H9 (cell line): Measurements from ENCODE around the gene F5. TPM values are rescaled to one million over a fixed set of nuclear protein-coding genes. Genes with fewer than 3 reads are reported as not detected.
A peak's percentile ranks its signal among the peaks of the same experiment; 100 is the strongest.

Experiments used
- DNase-seq: peaks from one replicate; pipeline ENCODE4 v3.0.0-alpha.2; 2017
- H2AFZ ChIP-seq: one replicate; pipeline ENCODE4 v1.6.1; 2013; ENCODE audit warnings: mild to moderate bottlenecking, low read length, control low read depth, moderate library complexity
- H2AK5ac ChIP-seq: 2 replicates; pipeline ENCODE4 v1.6.1; 2013; ENCODE audit warnings: low read length, control low read depth, mixed read lengths; ENCODE audit not compliant: insufficient read length
- H2BK120ac ChIP-seq: one replicate; pipeline ENCODE4 v1.6.1; 2013; ENCODE audit warnings: low read depth, mild to moderate bottlenecking, low read length, control low read depth, inconsistent platforms; ENCODE audit not compliant: poor library complexity, severe bottlenecking
- H2BK12ac ChIP-seq: 2 replicates; pipeline ENCODE4 v1.6.1; 2013; ENCODE audit warnings: low read length, control low read depth, mixed read lengths, low read depth; ENCODE audit not compliant: insufficient read length
- H2BK15ac ChIP-seq: 2 replicates; pipeline ENCODE4 v1.6.1; 2013; ENCODE audit warnings: low read depth, low read length, control low read depth
- H2BK20ac ChIP-seq: one replicate; pipeline ENCODE4 v1.6.1; 2013; ENCODE audit warnings: low read depth, mild to moderate bottlenecking, low read length, control low read depth, inconsistent platforms; ENCODE audit not compliant: poor library complexity, severe bottlenecking
- H2BK5ac ChIP-seq: 2 replicates; pipeline ENCODE4 v1.6.1; 2013; ENCODE audit warnings: low read length, control low read depth, mixed read lengths; ENCODE audit not compliant: insufficient read length
- H3K14ac ChIP-seq: 2 replicates; pipeline ENCODE4 v1.6.1; 2013; ENCODE audit warnings: low read length, control low read depth; ENCODE audit not compliant: insufficient read depth
- H3K18ac ChIP-seq: 2 replicates; pipeline ENCODE4 v1.6.1; 2013; ENCODE audit warnings: low read depth, mild to moderate bottlenecking, mixed read lengths, low read length, control low read depth; ENCODE audit not compliant: insufficient read length
- H3K23ac ChIP-seq: 2 replicates; pipeline ENCODE4 v1.6.1; 2013; ENCODE audit warnings: low read length, control low read depth, mixed read lengths, low read depth; ENCODE audit not compliant: insufficient read length
- H3K23me2 ChIP-seq: 2 replicates; pipeline ENCODE4 v1.6.1; 2013; ENCODE audit warnings: low read depth, mild to moderate bottlenecking, mixed read lengths, low read length, control low read depth; ENCODE audit not compliant: insufficient read length, poor library complexity, severe bottlenecking
- H3K27ac ChIP-seq: 2 replicates; pipeline ENCODE4 v1.5.1; 2013; ENCODE audit warnings: low read length, control low read depth, mixed read lengths, low read depth; ENCODE audit not compliant: insufficient read length
- H3K27me3 ChIP-seq: 2 replicates; pipeline ENCODE4 v1.6.1; 2013; ENCODE audit warnings: low read length, control low read depth, inconsistent platforms; ENCODE audit not compliant: insufficient read depth
- H3K4ac ChIP-seq: 2 replicates; pipeline ENCODE4 v1.6.1; 2013; ENCODE audit warnings: low read depth, mild to moderate bottlenecking, control low read depth, inconsistent platforms, low read length, moderate library complexity
- H3K4me1 ChIP-seq: 2 replicates; pipeline ENCODE4 v1.6.1; 2013; ENCODE audit warnings: low read length, control low read depth, inconsistent platforms; ENCODE audit not compliant: insufficient read depth
- H3K4me2 ChIP-seq: 2 replicates; pipeline ENCODE4 v1.6.1; 2013; ENCODE audit warnings: low read length, control low read depth, mixed read lengths; ENCODE audit not compliant: insufficient read length, insufficient read depth
- H3K56ac ChIP-seq: 2 replicates; pipeline ENCODE4 v1.6.1; 2013; ENCODE audit warnings: low read depth, mild to moderate bottlenecking, mixed read lengths, low read length, control low read depth; ENCODE audit not compliant: insufficient read length
- H3K79me1 ChIP-seq: 2 replicates; pipeline ENCODE4 v1.6.1; 2013; ENCODE audit warnings: low read depth, mild to moderate bottlenecking, moderate library complexity, low read length, control low read depth, inconsistent platforms; ENCODE audit not compliant: insufficient read depth, poor library complexity, severe bottlenecking
- H3K79me2 ChIP-seq: 2 replicates; pipeline ENCODE4 v1.6.1; 2013; ENCODE audit warnings: low read length, control low read depth, inconsistent platforms; ENCODE audit not compliant: insufficient read depth
- H3K9ac ChIP-seq: 2 replicates; pipeline ENCODE4 v1.6.1; 2013; ENCODE audit warnings: low read length, control low read depth, mixed read lengths; ENCODE audit not compliant: insufficient read length; ENCODE audit errors: extremely low read depth
- H3K9me3 ChIP-seq: one replicate; pipeline ENCODE4 v1.6.1; 2013; ENCODE audit warnings: low read depth, low read length, inconsistent platforms; ENCODE audit not compliant: control insufficient read depth
- H3T11ph ChIP-seq: one replicate; pipeline ENCODE4 v1.6.1; 2013; ENCODE audit warnings: mild to moderate bottlenecking, low read length, control low read depth, inconsistent platforms
- H4K20me1 ChIP-seq: one replicate; pipeline ENCODE4 v1.6.1; 2013; ENCODE audit not compliant: control insufficient read depth, insufficient read length, insufficient read depth
- H4K5ac ChIP-seq: 2 replicates; pipeline ENCODE4 v1.6.1; 2013; ENCODE audit warnings: low read depth, mild to moderate bottlenecking, mixed read lengths, low read length, control low read depth; ENCODE audit not compliant: insufficient read length
- H4K8ac ChIP-seq: replicated peaks from 2 replicates; pipeline ENCODE4 v1.6.1; 2013; ENCODE audit warnings: low read length, control low read depth, mixed read lengths, low read depth; ENCODE audit not compliant: insufficient read length
- H4K91ac ChIP-seq: 2 replicates; pipeline ENCODE4 v1.6.1; 2013; ENCODE audit warnings: low read depth, mild to moderate bottlenecking, moderate library complexity, mixed read lengths, low read length, control low read depth; ENCODE audit not compliant: insufficient read length
- H3K27ac Mint-ChIP-seq, 3 experiments: 2 replicates in 2 of 3; 3 replicates in 1 of 3; pipeline ENCODE4 v1.8.0; 2020 to 2021; ENCODE audit warnings: mixed read lengths in 3 of 3, mild to moderate bottlenecking in 1 of 3, moderate library complexity in 1 of 3
- H3K27me3 Mint-ChIP-seq: 2 replicates; pipeline ENCODE4 v1.8.0; 2021; ENCODE audit warnings: low read depth, mild to moderate bottlenecking, moderate library complexity, mixed read lengths
- H3K36me3 Mint-ChIP-seq, 3 experiments: 2 replicates in 2 of 3; 3 replicates in 1 of 3; pipeline ENCODE4 v1.8.0; 2020 to 2021; ENCODE audit warnings: low read depth in 3 of 3, mixed read lengths in 3 of 3; ENCODE audit not compliant: insufficient read depth in 1 of 3
- H3K4me1 Mint-ChIP-seq, 2 experiments: 2 replicates each; pipeline ENCODE4 v1.8.0; 2020; ENCODE audit warnings: mixed read lengths in 2 of 2
- H3K4me3 Mint-ChIP-seq, 2 experiments: 2 replicates in 1 of 2; 3 replicates in 1 of 2; pipeline ENCODE4 v1.8.0; 2020 to 2021; ENCODE audit warnings: mild to moderate bottlenecking in 2 of 2, mixed read lengths in 2 of 2, moderate library complexity in 1 of 2
- H3K9me3 Mint-ChIP-seq, 2 experiments: 2 replicates in 1 of 2; 3 replicates in 1 of 2; pipeline ENCODE4 v1.8.0; 2020; ENCODE audit warnings: mild to moderate bottlenecking in 2 of 2, mixed read lengths in 2 of 2, moderate library complexity in 1 of 2
- CTCF ChIP-seq: fragments of 200-600 bp; sonication (generic); conservative IDR thresholded peaks from 3 replicates; pipeline ENCODE4 v1.8.0; 2021; ENCODE audit warnings: antibody characterized with exemption, mild to moderate bottlenecking
- WGBS: extraction: QIAGEN DNeasy Blood & Tissue Kit; methylation state at CpG from one replicate; pipeline ENCODE4 v1.1.7; 2013; ENCODE audit warnings: missing lambda C conversion rate, low lambda C conversion rate, mixed read lengths; ENCODE audit not compliant: insufficient read length; ENCODE audit errors: extremely low coverage; 5-methylcytosine and 5-hydroxymethylcytosine counted together
- total RNA-seq: library from RNA; stranded (reverse); gene quantifications from 2 replicates; pipeline ENCODE4 v1.2.1, GENCODE V29; 2021

F5 gene
- total RNA-seq, 1 experiment from 2014 or later: 0.04 TPM

- no CpG with 5 or more reads among the region's 1 CpG for WGBS
- Histone ChIP-seq H3K27me3 (no peaks in the 10 kb centered on the region), H3K4me1 (peaks cover 6% of the 10 kb centered on the region; the same call in 1 of the 2 replicates), H2BK15ac (no peak overlapping the region), H3K4me2 (no peak overlapping the region), H3T11ph (no peak overlapping the region), H3K23me2 (no peaks in the 10 kb centered on the region), H4K5ac (no peak overlapping the region), H3K27ac (no peak overlapping the region), H3K56ac (no peak overlapping the region), H4K8ac (no peak overlapping the region), H2BK20ac (no peak overlapping the region), H3K18ac (no peak overlapping the region), H3K9ac (no peak overlapping the region), H2BK5ac (peak overlapping the region; percentile 51), H3K4ac (no peak overlapping the region), H3K79me2 (no peaks in the 10 kb centered on the region), H2BK120ac (no peak overlapping the region), H2AK5ac (no peak overlapping the region), H2AFZ (no peak overlapping the region), H3K14ac (no peak overlapping the region), H3K23ac (no peak overlapping the region), H3K9me3 (no peaks in the 10 kb centered on the region), H3K79me1 (no peaks in the 10 kb centered on the region), H4K20me1 (no peaks in the 10 kb centered on the region), H4K91ac (no peak overlapping the region), H2BK12ac (no peak overlapping the region)
- H3K27ac Mint-ChIP-seq: no peak overlapping the region
- no peaks in the 10 kb centered on the region for H3K36me3 Mint-ChIP-seq
- no peak overlapping the region for H3K4me3 Mint-ChIP-seq
- no peaks in the 10 kb centered on the region for H3K9me3 Mint-ChIP-seq
- H3K27me3 Mint-ChIP-seq: no peaks in the 10 kb centered on the region
- no peak for TF ChIP-seq CTCF
- no peak for DNase-seq
- peaks cover 25 to 39% of the 10 kb centered on the region in 2 experiments for H3K4me1 Mint-ChIP-seq
These were observed 60.9 kb downstream of the F5 start for GRCh38 chr1:169525391-169525790.
